Body of pancreas (tissue), 4 donors: ENCODE measurements around the gene OIT3.

ENCODE experiments used
- CTCF ChIP-seq, 7 experiments: fragments of 450-650 bp in 4 of 7; fragments of 200-600 bp in 3 of 7; sonication (generic) in 3 of 7; IDR thresholded peaks; one replicate each; pipeline ENCODE4 v1.5.1; 2016 to 2019; ENCODE audit warnings: antibody characterized with exemption in 7 of 7
- POLR2A ChIP-seq, 3 donors: fragments of 450-650 bp; IDR thresholded peaks; one replicate each; pipeline ENCODE4 v1.6.1; 2016; ENCODE audit warnings: antibody characterized with exemption in 3 of 3, mild to moderate bottlenecking in 2 of 3

GRCh38 chr10:72911758-72912157 is 18.2 kb downstream of the OIT3 start:
- TF ChIP-seq POLR2A (IDR thresholded peaks at IDR 0.05) (no peak), CTCF (IDR thresholded peaks at IDR 0.05) (no peak)
